Liver (tissue), 3 donors: ENCODE data around the gene YPEL5.

Experiments
- ATF3 ChIP-seq: IDR thresholded peaks from 2 replicates; pipeline ENCODE4 v1.6.1; 2016; ENCODE audit warnings: antibody characterized with exemption
- CTCF ChIP-seq: fragments of 150-350 bp; IDR thresholded peaks from 2 replicates; pipeline ENCODE4 v1.5.1; 2017; ENCODE audit warnings: improper control_type of control experiment, low read depth, low read length; ENCODE audit not compliant: missing input control
- HNF4A ChIP-seq, 2 donors: conservative IDR thresholded peaks; 2 replicates each; pipeline ENCODE4 v1.6.1; 2016; ENCODE audit warnings: antibody characterized with exemption in 2 of 2, mild to moderate bottlenecking in 2 of 2
- MAX ChIP-seq: IDR thresholded peaks from 2 replicates; pipeline ENCODE4 v1.6.1; 2016; ENCODE audit warnings: antibody characterized with exemption
- REST ChIP-seq: IDR thresholded peaks from 2 replicates; pipeline ENCODE4 v1.6.1; 2016; ENCODE audit warnings: antibody characterized with exemption, mild to moderate bottlenecking
- TAF1 ChIP-seq: conservative IDR thresholded peaks from 2 replicates; pipeline ENCODE4 v1.6.1; 2016; ENCODE audit warnings: antibody characterized with exemption, mild to moderate bottlenecking
- YY1 ChIP-seq: IDR thresholded peaks from 2 replicates; pipeline ENCODE4 v1.6.1; 2016; ENCODE audit warnings: antibody characterized with exemption, mild to moderate bottlenecking
- ZBTB33 ChIP-seq: IDR thresholded peaks from 2 replicates; pipeline ENCODE4 v1.6.1; 2016; ENCODE audit warnings: antibody characterized with exemption
- donor health status: healthy.
- donor health status: healthy.

- TF ChIP-seq CTCF (no peak), REST (no peak), MAX (no peak), ZBTB33 (no peak), ATF3 (no peak), TAF1 (no peak), HNF4A (conservative IDR thresholded peaks at IDR 0.05) (no peak), YY1 (no peak)
Observed at GRCh38 chr2:30177440-30177839, 30.6 kb downstream of the YPEL5 start.
